Liver (tissue), 9 donors: ENCODE data around the gene C14orf119. TPM values are rescaled to one million over a fixed set of nuclear protein-coding genes. Genes with fewer than 3 reads are reported as not detected.

ENCODE experiments used
- DNase-seq: peaks from one replicate; pipeline ENCODE4 v3.0.0-alpha.2; 2017; ENCODE audit warnings: low spot score
- H3K27ac ChIP-seq, 2 donors: one replicate each; pipeline ENCODE4 v1.7.0; 2013; ENCODE audit warnings: inconsistent platforms in 2 of 2, low read length in 2 of 2, control low read depth in 1 of 2, low read depth in 1 of 2, mild to moderate bottlenecking in 1 of 2
- H3K27me3 ChIP-seq, 4 donors: one replicate each; pipeline versions ENCODE4 v1.6.1 to v1.7.0; 2013; ENCODE audit warnings: low read length in 3 of 4, inconsistent platforms in 1 of 4, mild to moderate bottlenecking in 1 of 4, moderate library complexity in 1 of 4; ENCODE audit not compliant: control insufficient read depth in 4 of 4, insufficient read depth in 4 of 4
- H3K36me3 ChIP-seq, 4 donors: one replicate each; pipeline versions ENCODE4 v1.6.1 to v1.7.0; 2013; ENCODE audit warnings: low read length in 3 of 4, mild to moderate bottlenecking in 3 of 4, low read depth in 1 of 4, moderate library complexity in 1 of 4; ENCODE audit not compliant: control insufficient read depth in 4 of 4, insufficient read depth in 3 of 4
- H3K4me1 ChIP-seq, 4 donors: one replicate each; pipeline versions ENCODE4 v1.6.1 to v1.7.0; 2013; ENCODE audit warnings: low read length in 3 of 4, mild to moderate bottlenecking in 3 of 4, moderate library complexity in 1 of 4; ENCODE audit not compliant: control insufficient read depth in 4 of 4, insufficient read depth in 4 of 4
- H3K4me3 ChIP-seq, 3 donors: one replicate each; pipeline versions ENCODE4 v1.6.1 to v1.7.0; 2013; ENCODE audit warnings: low read length in 3 of 3, control low read depth in 1 of 3, low read depth in 1 of 3, mild to moderate bottlenecking in 1 of 3
- H3K9ac ChIP-seq, 2 donors: one replicate each; pipeline ENCODE4 v1.7.0; 2013; ENCODE audit warnings: low read length in 2 of 2, mild to moderate bottlenecking in 2 of 2, moderate library complexity in 2 of 2, control low read depth in 1 of 2, low read depth in 1 of 2
- H3K9me3 ChIP-seq, 4 donors: one replicate each; pipeline versions ENCODE4 v1.6.1 to v1.7.0; 2013; ENCODE audit warnings: low read length in 3 of 4; ENCODE audit not compliant: control insufficient read depth in 4 of 4
- ATF3 ChIP-seq: IDR thresholded peaks from 2 replicates; pipeline ENCODE4 v1.6.1; 2016; ENCODE audit warnings: antibody characterized with exemption
- CTCF ChIP-seq: fragments of 150-350 bp; IDR thresholded peaks from 2 replicates; pipeline ENCODE4 v1.5.1; 2017; ENCODE audit warnings: improper control_type of control experiment, low read depth, low read length; ENCODE audit not compliant: missing input control
- EGR1 ChIP-seq, 2 donors: IDR thresholded peaks; 2 replicates each; pipeline ENCODE4 v1.6.1; 2016 to 2018; ENCODE audit warnings: antibody characterized with exemption in 2 of 2, low read depth in 2 of 2
- FOXA1 ChIP-seq: IDR thresholded peaks from 2 replicates; pipeline ENCODE4 v1.6.1; 2016; ENCODE audit warnings: antibody characterized with exemption
- FOXA2 ChIP-seq: IDR thresholded peaks from 2 replicates; pipeline ENCODE4 v1.6.1; 2016; ENCODE audit warnings: antibody characterized with exemption
- GABPA ChIP-seq, 2 donors: IDR thresholded peaks in 1 of 2; conservative IDR thresholded peaks in 1 of 2; 2 replicates each; pipeline ENCODE4 v1.6.1; 2016; ENCODE audit warnings: antibody characterized with exemption in 2 of 2, mild to moderate bottlenecking in 1 of 2, moderate library complexity in 1 of 2
- JUND ChIP-seq, 2 donors: IDR thresholded peaks; 2 replicates each; pipeline ENCODE4 v1.6.1; 2016; ENCODE audit warnings: antibody characterized with exemption in 2 of 2
- NR2F2 ChIP-seq: IDR thresholded peaks from 2 replicates; pipeline ENCODE4 v1.6.1; 2016; ENCODE audit warnings: antibody characterized with exemption
- RAD21 ChIP-seq, 2 donors: IDR thresholded peaks; 2 replicates each; pipeline ENCODE4 v1.6.1; 2016; ENCODE audit warnings: antibody characterized with exemption in 2 of 2, mild to moderate bottlenecking in 2 of 2
- REST ChIP-seq: IDR thresholded peaks from 2 replicates; pipeline ENCODE4 v1.6.1; 2016; ENCODE audit warnings: antibody characterized with exemption, mild to moderate bottlenecking
- SP1 ChIP-seq: IDR thresholded peaks from 2 replicates; pipeline ENCODE4 v1.6.1; 2018; ENCODE audit warnings: antibody characterized with exemption, mild to moderate bottlenecking
- TAF1 ChIP-seq: conservative IDR thresholded peaks from 2 replicates; pipeline ENCODE4 v1.6.1; 2016; ENCODE audit warnings: antibody characterized with exemption, mild to moderate bottlenecking
- YY1 ChIP-seq: IDR thresholded peaks from 2 replicates; pipeline ENCODE4 v1.6.1; 2016; ENCODE audit warnings: antibody characterized with exemption, mild to moderate bottlenecking
- ZBTB33 ChIP-seq: IDR thresholded peaks from 2 replicates; pipeline ENCODE4 v1.6.1; 2016; ENCODE audit warnings: antibody characterized with exemption
- WGBS: extraction: QIAGEN DNeasy Blood & Tissue Kit; methylation state at CpG from one replicate; pipeline ENCODE4 v1.1.7; 2013; 5-methylcytosine and 5-hydroxymethylcytosine counted together
- polyA plus RNA-seq, 2 donors: library from polyadenylated mRNA; stranded (reverse) in 1 of 2; unstranded in 1 of 2; fragments of 200-250 nt in 1 of 2; fragments of >200 nt in 1 of 2; fragmentation: Nextera tagmentation in 1 of 2; extraction: Ambion mirVana in 1 of 2; gene quantifications; one replicate each; pipeline versions ENCODE4 v1.2.1 to v1.2.3, GENCODE V29; 2013 to 2015
- total RNA-seq, 2 donors: library from RNA; depleted of rRNA; stranded (reverse); fragments of >200 nt; gene quantifications; one replicate each; pipeline ENCODE4 v1.2.3, GENCODE V29; 2014
- donor health status: healthy.
- donor health status: healthy.
- donor health status: healthy.
- donor health status: healthy.
- donor health status: healthy.

The C14orf119 gene
- total and polyA plus RNA-seq, 4 donors: 9.0 to 27.1 (median 17.7) TPM

GRCh38 chr14:23147676-23148075 lies 52.4 kb downstream of the C14orf119 start:
- TF ChIP-seq FOXA2: no peak
- TF ChIP-seq ZBTB33: no peak
- H3K9me3 ChIP-seq: no peaks in the 10 kb centered on the region
- WGBS: 83% methylated on average over 1 of the region's 1 CpG
- no peaks in the 10 kb centered on the region for H3K4me1 ChIP-seq
- no peak overlapping the region for H3K9ac ChIP-seq
- H3K27me3 ChIP-seq: no peaks in the 10 kb centered on the region
- H3K27ac ChIP-seq: no peak overlapping the region
- no peak overlapping the region for H3K4me3 ChIP-seq
- no peak for DNase-seq
- no peaks in the 10 kb centered on the region for H3K36me3 ChIP-seq

GRCh38 chr14:23148591-23149249 lies 53.4 kb downstream of the C14orf119 start:
- TF ChIP-seq SP1: no peak
- no peak for TF ChIP-seq NR2F2
- Histone ChIP-seq H3K4me3 (no peak overlapping the region), H3K36me3 (no peaks in the 10 kb centered on the region), H3K27me3 (no peaks in the 10 kb centered on the region), H3K9ac (no peak overlapping the region), H3K4me1 (no peaks in the 10 kb centered on the region), H3K27ac (no peak overlapping the region), H3K9me3 (no peaks in the 10 kb centered on the region)
- WGBS: 96% methylated on average over 5 of the region's 5 CpGs
- no peak for DNase-seq

- TF ChIP-seq FOXA2 (no peak), NR2F2 (no peak), GABPA (IDR thresholded peaks at IDR 0.05 in 1 of 2, conservative IDR thresholded peaks at IDR 0.05 in 1 of 2) (no peak), JUND (IDR thresholded peaks at IDR 0.05) (no peak), CTCF (no peak), REST (no peak), FOXA1 (no peak), YY1 (no peak), RAD21 (IDR thresholded peaks at IDR 0.05) (no peak), SP1 (no peak), TAF1 (no peak), EGR1 (IDR thresholded peaks at IDR 0.05; ENCODE audit: low read depth in 2 of 2) (no peak), ATF3 (no peak)
- no peak for DNase-seq
- Histone ChIP-seq H3K4me1 (no peaks in the 10 kb centered on the region), H3K36me3 (no peaks in the 10 kb centered on the region), H3K27ac (no peak overlapping the region), H3K27me3 (no peaks in the 10 kb centered on the region), H3K9me3 (no peaks in the 10 kb centered on the region), H3K9ac (no peak overlapping the region), H3K4me3 (no peak overlapping the region)
These were observed 54.4 kb downstream of the C14orf119 start for GRCh38 chr14:23149745-23150144.
